ENCODE measurements around the gene COPB2.
A peak's percentile ranks its signal among the peaks of the same experiment; 100 is the strongest.

The COPB2 gene

DNA sequence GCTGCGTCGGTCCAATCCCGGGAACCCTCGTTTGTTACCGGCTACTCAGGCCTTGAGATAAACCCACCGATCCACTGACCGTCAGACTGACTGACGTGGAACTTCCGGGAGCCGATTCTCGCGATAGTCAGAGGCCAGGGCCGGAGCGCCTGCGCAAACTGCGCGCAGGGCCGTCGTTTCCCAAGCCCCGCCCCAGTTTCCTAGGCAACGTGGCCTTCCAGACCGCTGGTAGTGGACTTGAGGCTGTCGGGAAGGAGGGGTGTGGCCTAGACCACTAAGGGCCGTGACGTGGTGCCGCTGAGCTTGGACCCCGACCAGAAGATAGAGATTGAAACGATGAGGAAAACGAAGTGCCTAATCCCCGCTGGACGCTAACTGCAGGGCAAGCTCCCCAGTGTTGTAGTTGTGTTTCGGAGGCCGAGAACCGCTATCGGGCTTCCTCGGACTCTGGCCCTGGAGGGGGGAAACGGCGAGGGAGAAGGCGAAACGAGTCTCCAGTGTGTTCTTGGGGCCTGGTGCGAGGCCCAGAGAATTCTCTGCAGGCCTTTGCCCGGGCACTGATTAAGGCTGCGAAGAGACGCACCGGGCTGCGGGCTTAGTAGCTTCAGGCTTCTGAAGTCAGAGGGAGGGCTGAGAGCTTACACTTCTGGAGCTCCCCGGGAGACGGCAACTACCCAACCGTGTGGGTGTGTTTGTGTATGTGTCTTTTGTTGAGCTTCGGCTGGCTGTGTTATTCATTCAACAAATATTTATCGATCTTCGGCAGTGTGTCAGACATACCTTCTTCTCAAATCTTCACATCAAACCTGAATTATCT, at the start of gene COPB2:
Gene COPB2, minus strand, starts transcription at position 96 of the 817 bp plus-strand sequence. CDS start 97 bp downstream, outside the sequence.
- DNase-seq (ENCODE audit: low read depth in 2 of 2) = peak; percentile 99 to 100
- TF ChIP-seq, protein P1, sequence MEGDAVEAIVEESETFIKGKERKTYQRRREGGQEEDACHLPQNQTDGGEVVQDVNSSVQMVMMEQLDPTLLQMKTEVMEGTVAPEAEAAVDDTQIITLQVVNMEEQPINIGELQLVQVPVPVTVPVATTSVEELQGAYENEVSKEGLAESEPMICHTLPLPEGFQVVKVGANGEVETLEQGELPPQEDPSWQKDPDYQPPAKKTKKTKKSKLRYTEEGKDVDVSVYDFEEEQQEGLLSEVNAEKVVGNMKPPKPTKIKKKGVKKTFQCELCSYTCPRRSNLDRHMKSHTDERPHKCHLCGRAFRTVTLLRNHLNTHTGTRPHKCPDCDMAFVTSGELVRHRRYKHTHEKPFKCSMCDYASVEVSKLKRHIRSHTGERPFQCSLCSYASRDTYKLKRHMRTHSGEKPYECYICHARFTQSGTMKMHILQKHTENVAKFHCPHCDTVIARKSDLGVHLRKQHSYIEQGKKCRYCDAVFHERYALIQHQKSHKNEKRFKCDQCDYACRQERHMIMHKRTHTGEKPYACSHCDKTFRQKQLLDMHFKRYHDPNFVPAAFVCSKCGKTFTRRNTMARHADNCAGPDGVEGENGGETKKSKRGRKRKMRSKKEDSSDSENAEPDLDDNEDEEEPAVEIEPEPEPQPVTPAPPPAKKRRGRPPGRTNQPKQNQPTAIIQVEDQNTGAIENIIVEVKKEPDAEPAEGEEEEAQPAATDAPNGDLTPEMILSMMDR (IDR thresholded peaks at IDR 0.05; ENCODE audit: low read depth, low read length) = no peak
- H3K4me3 ChIP-seq (replicated peaks in 1 of 2; ENCODE audit: low read depth in 2 of 2, low read length in 2 of 2) = peak within 1 kb of the TSS; percentile 79 to 89

DNA sequence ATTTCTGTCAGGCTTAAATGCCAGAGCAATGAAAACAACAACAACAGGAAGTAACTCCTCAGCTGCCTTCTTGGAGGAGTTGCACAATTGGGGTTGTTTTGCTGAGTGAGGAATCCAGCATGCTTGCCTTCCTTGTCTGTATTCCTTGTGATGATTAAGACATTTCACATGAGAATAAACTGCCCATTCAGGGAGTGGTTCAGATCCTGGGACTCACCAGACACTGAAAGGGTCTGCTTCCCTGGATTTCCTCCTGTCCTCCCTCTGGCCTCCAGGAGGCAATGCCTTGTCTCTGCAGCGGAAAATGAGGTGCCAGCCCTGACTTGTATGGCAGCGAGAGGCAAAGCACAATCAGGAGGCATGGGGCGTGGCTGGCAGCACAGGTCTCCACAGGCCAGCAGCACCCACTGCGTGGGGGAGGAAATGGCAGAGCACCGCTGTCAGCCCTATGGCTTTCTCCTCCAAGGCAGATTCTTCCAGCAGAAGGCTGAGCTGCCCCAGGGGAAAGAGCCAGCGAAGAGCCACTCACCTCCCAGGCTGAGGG, 45.4 kb upstream of the COPB2 start:
- DNase-seq (ENCODE audit: low read depth in 2 of 2) = peak; percentile 82 to 83
- H3K4me3 ChIP-seq (replicated peaks in 1 of 2; ENCODE audit: low read depth in 2 of 2, low read length in 2 of 2) = no peak overlapping the region
- TF ChIP-seq, protein P1 (IDR thresholded peaks at IDR 0.05; ENCODE audit: low read depth, low read length) = no peak

DNA sequence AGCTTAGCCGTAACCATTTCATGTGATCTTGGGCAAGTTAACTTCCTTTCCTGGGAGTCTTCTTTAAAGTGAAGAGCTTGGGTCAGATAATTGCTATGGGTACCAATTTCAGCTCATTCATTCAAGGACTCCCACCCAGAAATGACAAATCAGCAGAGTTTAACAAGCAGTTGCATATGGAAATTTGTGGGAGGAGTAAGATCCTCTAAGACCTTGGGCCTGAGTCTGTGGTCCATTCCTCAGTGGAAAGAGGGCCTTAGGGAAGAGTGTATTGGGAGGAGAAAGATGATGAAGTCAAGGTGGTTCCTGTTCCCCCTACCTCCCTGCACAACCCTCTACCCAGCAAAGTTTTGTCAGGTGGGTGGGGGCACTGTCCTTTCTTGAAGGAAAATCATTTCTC, 44.8 kb upstream of the COPB2 start:
- TF ChIP-seq, protein P1 (IDR thresholded peaks at IDR 0.05; ENCODE audit: low read depth, low read length) = no peak
- DNase-seq (ENCODE audit: low read depth in 2 of 2) = no peak
- H3K4me3 ChIP-seq (replicated peaks in 1 of 2; ENCODE audit: low read depth in 2 of 2, low read length in 2 of 2) = no peak overlapping the region

DNA sequence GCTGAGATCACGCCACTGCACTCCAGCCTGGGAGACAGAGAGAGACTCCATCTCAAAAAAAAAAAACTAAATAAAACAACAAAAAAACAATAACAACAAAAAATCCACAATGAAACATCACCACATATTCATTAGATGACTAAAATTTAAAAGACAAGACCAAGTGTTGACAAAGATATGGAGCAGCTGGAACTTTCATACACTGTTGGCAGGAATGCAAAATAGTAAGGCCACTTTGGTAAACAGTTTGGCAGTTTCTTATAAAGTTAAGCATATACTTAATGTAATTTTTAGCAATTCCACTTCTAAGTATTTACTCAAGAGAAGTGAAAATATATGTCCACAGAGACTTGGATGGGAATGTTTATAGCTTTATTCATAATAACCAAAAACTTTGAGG, 43.6 kb upstream of the COPB2 start:
- no peak overlapping the region for H3K4me3 ChIP-seq (replicated peaks in 1 of 2; ENCODE audit: low read depth in 2 of 2, low read length in 2 of 2)
- DNase-seq (ENCODE audit: low read depth in 2 of 2) = no peak
- TF ChIP-seq, protein P1 (IDR thresholded peaks at IDR 0.05; ENCODE audit: low read depth, low read length) = no peak

DNA sequence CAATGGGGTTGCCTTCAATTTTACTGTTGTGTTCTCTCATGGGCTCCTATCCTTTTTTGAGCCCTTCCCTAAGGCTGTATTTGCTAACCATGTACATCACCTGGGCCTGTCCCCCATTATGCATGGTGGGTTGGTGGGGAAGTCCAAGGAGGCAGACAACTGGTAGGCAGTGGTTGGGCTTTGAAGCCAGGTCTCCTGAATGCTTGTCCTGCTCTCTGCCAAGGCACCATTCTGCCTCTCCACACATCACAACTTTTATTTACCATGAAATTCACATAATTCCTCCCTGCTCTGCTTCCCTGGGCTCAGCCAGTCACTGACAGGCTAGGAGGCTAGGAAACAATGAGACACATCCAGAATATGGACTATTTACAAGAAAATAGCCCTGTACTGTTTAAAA, 41.0 kb upstream of the COPB2 start:
- TF ChIP-seq, protein P1 (IDR thresholded peaks at IDR 0.05; ENCODE audit: low read depth, low read length) = no peak
- H3K4me3 ChIP-seq (replicated peaks in 1 of 2; ENCODE audit: low read depth in 2 of 2, low read length in 2 of 2) = no peak overlapping the region
- DNase-seq (ENCODE audit: low read depth in 2 of 2) = no peak

DNA sequence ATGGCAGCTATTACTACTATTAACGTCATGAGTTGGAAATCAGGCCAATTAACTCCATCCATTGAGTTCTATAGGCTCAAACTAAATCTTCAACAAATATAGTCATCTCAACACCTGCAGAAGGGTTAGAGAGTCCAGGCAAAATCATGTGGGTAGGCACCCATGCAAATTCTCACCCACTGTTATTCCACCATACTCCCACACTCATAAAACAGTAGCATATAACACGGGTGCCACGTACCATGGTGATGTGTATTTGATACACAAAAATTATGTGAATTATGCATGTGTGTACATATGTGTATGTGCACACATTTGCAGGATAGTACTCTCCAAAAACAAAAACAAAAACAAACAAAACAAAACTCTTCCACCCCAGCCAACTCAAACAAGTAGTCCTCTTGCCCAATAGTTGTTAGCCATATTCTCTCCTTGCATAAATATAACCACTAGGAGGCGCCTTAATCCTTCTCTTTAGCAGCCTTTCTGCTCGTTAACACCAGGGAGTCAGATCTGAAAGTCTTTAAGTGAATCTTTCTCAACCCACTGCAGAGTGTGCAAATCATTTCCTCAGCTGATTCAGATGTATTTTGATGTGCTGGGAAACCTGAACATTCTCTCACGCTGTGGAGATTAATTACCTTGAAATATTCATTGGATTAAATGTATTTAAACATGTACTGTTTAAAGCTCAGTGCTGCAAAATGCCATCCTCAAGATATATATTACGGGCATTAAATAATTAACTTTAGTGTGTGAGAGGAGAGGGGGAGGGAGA, 38.0 kb upstream of the COPB2 start:
- no peak overlapping the region for H3K4me3 ChIP-seq (replicated peaks in 1 of 2; ENCODE audit: low read depth in 2 of 2, low read length in 2 of 2)
- peak; percentile 85 to 88 for DNase-seq (ENCODE audit: low read depth in 2 of 2)
- TF ChIP-seq, protein P1 (IDR thresholded peaks at IDR 0.05; ENCODE audit: low read depth, low read length) = peak; percentile 73

All from cardiac fibroblast (primary cell).